HS-5 (cell line): ENCODE results near the gene SMPD1.

Experiments used
- DNase-seq: peaks from one replicate; pipeline ENCODE4 v3.0.0-alpha.2; 2012; ENCODE audit warnings: low read depth

Gene SMPD1

GRCh38 chr11:6415797-6416196 lies 25.5 kb downstream of the SMPD1 start:
- no peak for DNase-seq

- DNase-seq, result no peak
Measured at GRCh38 chr11:6417907-6418556, 27.8 kb downstream of the SMPD1 start.

GRCh38 chr11:6418557-6419008 lies 28.3 kb downstream of the SMPD1 start:
- DNase-seq, result no peak

GRCh38 chr11:6419009-6419631 lies 28.8 kb downstream of the SMPD1 start, which contains the start of gene APBB1:
Gene APBB1, minus strand, starts transcription at chr11:6419094. Its CDS starts 7,747 bp downstream, at chr11:6411347.
- DNase-seq, result no peak

GRCh38 chr11:6420677-6421076 lies 30.4 kb downstream of the SMPD1 start:
- no peak for DNase-seq

GRCh38 chr11:6427516-6427915 lies 37.2 kb downstream of the SMPD1 start:
- no peak for DNase-seq

- DNase-seq, result peak; percentile 85
Measured at GRCh38 chr11:6431861-6432260, 41.6 kb downstream of the SMPD1 start.

GRCh38 chr11:6433998-6434660 lies 43.9 kb downstream of the SMPD1 start:
- no peak for DNase-seq

GRCh38 chr11:6437423-6437822 lies 47.1 kb downstream of the SMPD1 start:
- no peak for DNase-seq

GRCh38 chr11:6437993-6438392 lies 47.7 kb downstream of the SMPD1 start:
- DNase-seq, result no peak

GRCh38 chr11:6438979-6439571 lies 48.8 kb downstream of the SMPD1 start:
- no peak for DNase-seq

- no peak for DNase-seq
Measured at GRCh38 chr11:6440906-6441358, 50.7 kb downstream of the SMPD1 start, which contains the start of gene HPX. Gene HPX, minus strand, starts transcription at chr11:6440987. Its CDS starts 24 bp downstream, at chr11:6440963.

GRCh38 chr11:6442441-6442840 lies 52.2 kb downstream of the SMPD1 start:
- no peak for DNase-seq

GRCh38 chr11:6443269-6444003 lies 53.2 kb downstream of the SMPD1 start:
- no peak for DNase-seq
